ENCODE data around the gene BAX. TPM values are rescaled to one million over a fixed set of nuclear protein-coding genes. Genes with fewer than 3 reads are reported as not detected.

BAX gene
- total RNA-seq, 4 donors from 2014 or later: 25.1 to 29.6 (median 27.5) TPM

- Histone ChIP-seq H3K27ac (peak overlapping the region; percentile 22), H3K4me1 (peaks cover 55% of the 10 kb centered on the region), H3K4me3 (peak overlapping the region; percentile 69), H3K9me3 (no peaks in the 10 kb centered on the region), H3K36me3 (peaks cover 47% of the 10 kb centered on the region), H3K27me3 (no peaks in the 10 kb centered on the region)
- TF ChIP-seq CTCF (IDR thresholded peaks at IDR 0.05) (no peak), POLR2AphosphoS5 (IDR thresholded peaks at IDR 0.05) (peak in 1 of 3 donors; percentile 40), POLR2A (IDR thresholded peaks at IDR 0.05) (no peak), EP300 (IDR thresholded peaks at IDR 0.05) (no peak)
- DNase-seq (ENCODE audit: low spot score in 2 of 2): no peak
- WGBS: 80% methylated on average over 14 of the region's 14 CpGs
Measured at GRCh38 chr19:48967346-48968178, 12.9 kb downstream of the BAX start.

- Histone ChIP-seq H3K27me3 (no peaks in the 10 kb centered on the region), H3K27ac (peak overlapping the region; percentile 33), H3K4me1 (peaks cover 48% of the 10 kb centered on the region), H3K36me3 (peaks cover 52% of the 10 kb centered on the region), H3K4me3 (no peak overlapping the region), H3K9me3 (no peaks in the 10 kb centered on the region)
- 53% methylated on average over 4 of the region's 4 CpGs for WGBS
- TF ChIP-seq POLR2AphosphoS5 (IDR thresholded peaks at IDR 0.05) (no peak), EP300 (IDR thresholded peaks at IDR 0.05) (no peak), CTCF (IDR thresholded peaks at IDR 0.05) (no peak), POLR2A (IDR thresholded peaks at IDR 0.05) (no peak)
- DNase-seq (ENCODE audit: low spot score in 2 of 2): no peak
Measured at GRCh38 chr19:48968179-48968661, 13.5 kb downstream of the BAX start.

- no peak for DNase-seq (ENCODE audit: low spot score in 2 of 2)
- no peaks in the 10 kb centered on the region for H3K9me3 ChIP-seq
- H3K36me3 ChIP-seq: peaks cover 56% of the 10 kb centered on the region
- TF ChIP-seq EP300 (IDR thresholded peaks at IDR 0.05): no peak
- TF ChIP-seq POLR2A (IDR thresholded peaks at IDR 0.05): no peak
- no peak for TF ChIP-seq CTCF (IDR thresholded peaks at IDR 0.05)
- no peak overlapping the region for H3K4me3 ChIP-seq
- 54% methylated on average over 10 of the region's 15 CpGs for WGBS
- peaks cover 42% of the 10 kb centered on the region for H3K4me1 ChIP-seq
- peak overlapping the region; percentile 33 for H3K27ac ChIP-seq
- no peaks in the 10 kb centered on the region for H3K27me3 ChIP-seq
Measured at GRCh38 chr19:48968813-48969218, 14.1 kb downstream of the BAX start.

- WGBS: 94% methylated on average over 45 of the region's 45 CpGs
- Histone ChIP-seq H3K4me1 (peaks cover 35% of the 10 kb centered on the region), H3K27me3 (no peaks in the 10 kb centered on the region), H3K27ac (no peak overlapping the region), H3K9me3 (no peaks in the 10 kb centered on the region), H3K36me3 (peaks cover 63% of the 10 kb centered on the region), H3K4me3 (no peak overlapping the region)
- no peak for TF ChIP-seq POLR2A (IDR thresholded peaks at IDR 0.05)
- no peak for TF ChIP-seq CTCF (IDR thresholded peaks at IDR 0.05)
- no peak for TF ChIP-seq POLR2AphosphoS5 (IDR thresholded peaks at IDR 0.05)
- TF ChIP-seq EP300 (IDR thresholded peaks at IDR 0.05): no peak
- no peak for DNase-seq (ENCODE audit: low spot score in 2 of 2)
Measured at GRCh38 chr19:48969276-48970138, 14.8 kb downstream of the BAX start.
